GM18873 (cell line): ENCODE results near the gene CDC20.
A peak's percentile ranks its signal among the peaks of the same experiment; 100 is the strongest.

Experiments
- ATAC-seq: cut with Tn5 transposase; IDR thresholded peaks from one replicate; pipeline ENCODE4 v1.9.1; 2021; ENCODE audit warnings: mild to moderate bottlenecking, moderate library complexity, moderate number of reproducible peaks; ENCODE audit not compliant: unreplicated experiment, low FRiP score

CDC20 gene

DNA sequence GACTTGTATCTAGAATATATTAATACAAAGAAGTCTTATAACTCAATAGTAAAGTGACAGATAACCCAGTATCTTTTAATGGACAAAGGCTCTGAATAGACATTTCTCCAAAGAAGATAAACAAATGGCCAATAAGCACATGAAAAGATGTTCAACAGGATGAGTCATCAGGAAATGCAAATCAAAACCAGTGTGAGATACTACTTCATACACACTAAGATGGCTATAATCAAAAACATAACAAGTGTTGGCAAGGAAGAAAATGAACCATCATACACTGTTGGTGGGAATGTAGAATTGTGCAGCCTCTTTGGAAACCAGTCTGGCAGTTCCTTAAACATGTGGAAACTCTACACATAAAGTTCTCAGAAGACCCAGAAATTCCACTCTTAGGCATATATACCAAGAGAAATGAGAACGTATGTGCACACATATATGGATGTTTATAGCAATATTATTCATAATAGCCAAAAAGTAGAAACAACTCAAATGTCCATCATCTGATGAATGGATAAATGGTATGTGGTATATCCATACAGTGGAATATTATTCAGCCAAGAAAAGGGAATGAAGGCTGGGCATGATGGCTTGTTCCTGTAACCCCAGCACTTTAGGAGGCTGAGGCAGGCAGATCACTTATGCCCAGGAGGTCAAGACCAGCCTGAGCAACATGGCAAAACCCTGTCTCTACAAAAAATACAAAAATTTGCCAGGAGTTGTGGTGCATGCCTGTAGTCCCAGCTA, 31.1 kb upstream of the CDC20 start:
- ATAC-seq, result no peak

DNA sequence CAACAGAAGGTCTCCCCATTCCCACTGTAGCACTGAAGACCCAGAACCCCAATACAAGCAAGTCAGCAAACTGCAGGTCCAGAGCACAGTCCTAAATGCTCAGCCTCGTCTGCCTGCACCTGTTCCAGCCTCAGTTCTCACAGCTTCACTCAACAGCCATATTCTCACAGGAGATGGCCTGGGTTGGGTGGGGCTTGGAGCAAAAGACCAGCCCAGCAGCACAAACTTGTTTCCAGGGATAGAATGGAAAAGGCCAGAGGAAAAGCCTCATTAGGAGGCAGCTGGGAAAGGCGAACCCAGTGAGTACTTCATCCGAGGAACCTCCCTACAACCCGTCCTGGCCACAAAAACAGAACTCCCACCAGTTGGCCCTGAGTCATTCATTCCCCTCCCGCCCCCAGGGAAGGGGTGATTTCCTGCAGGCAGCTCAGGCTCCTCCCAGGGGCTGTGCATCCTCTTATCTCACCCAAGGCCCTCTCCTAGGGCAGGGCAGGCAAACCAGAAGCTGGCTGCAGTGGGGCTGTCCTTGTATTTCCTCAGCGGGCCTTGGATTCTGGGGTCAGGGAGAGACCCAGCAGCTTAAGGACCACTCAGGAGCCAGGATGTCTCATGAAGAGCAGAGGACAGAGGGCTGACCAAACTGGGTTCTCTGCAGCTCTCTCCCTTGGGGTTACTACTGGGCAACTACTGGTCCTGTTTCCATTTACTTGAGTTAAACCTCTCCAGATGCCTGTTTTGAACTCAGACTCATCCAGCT, 28.6 kb upstream of the CDC20 start:
- no peak for ATAC-seq

- no peak for ATAC-seq
Measured at GRCh38 chr1:43331688-43332087, 27.1 kb upstream of the CDC20 start.

DNA sequence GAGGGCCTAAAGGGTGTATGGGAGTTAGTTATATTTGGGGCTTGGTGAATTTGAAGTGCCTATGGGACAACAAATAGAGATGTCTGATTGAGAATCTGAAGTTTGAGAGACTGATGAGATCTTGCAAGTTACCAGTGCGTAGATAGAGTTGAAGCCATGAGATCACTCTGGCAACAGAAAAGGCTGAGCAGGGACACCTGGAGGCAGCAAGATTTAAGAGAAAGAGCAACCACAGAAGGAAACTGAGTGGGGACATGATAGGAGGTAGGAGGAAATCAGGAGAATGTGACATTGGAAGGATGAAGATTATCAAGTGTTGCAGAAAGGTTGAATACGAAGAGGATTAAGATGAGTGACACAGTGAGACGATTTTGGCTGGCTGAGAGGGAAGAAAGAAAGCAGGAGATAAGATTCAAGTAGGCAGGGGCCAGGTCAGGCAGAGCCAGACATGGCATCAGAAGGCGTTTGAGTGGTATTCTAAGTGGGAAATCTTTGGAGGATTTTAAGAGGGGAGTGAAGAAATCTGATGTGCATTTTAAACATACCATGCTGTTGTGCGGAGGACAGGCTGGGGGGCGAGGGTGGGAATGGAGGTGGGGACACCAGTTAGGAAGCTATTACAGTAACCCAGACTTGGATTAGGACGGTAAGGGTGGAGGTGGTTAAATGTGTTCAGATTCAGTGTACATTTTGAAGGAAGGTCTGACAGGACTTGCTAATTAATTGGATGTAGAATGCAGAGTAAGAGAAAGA, 24.2 kb upstream of the CDC20 start:
- no peak for ATAC-seq

GRCh38 chr1:43337588-43337987, 21.2 kb upstream of the CDC20 start, which contains the start of gene MPL:
Gene MPL, plus strand, starts transcription at chr1:43337818. Its CDS starts 31 bp downstream, at chr1:43337849.
- no peak for ATAC-seq

- ATAC-seq, result no peak
Measured at GRCh38 chr1:43338001-43338400, 20.8 kb upstream of the CDC20 start.

GRCh38 chr1:43339584-43340232, 19.1 kb upstream of the CDC20 start:
- no peak for ATAC-seq

- no peak for ATAC-seq
Measured at GRCh38 chr1:43340559-43340958, 18.2 kb upstream of the CDC20 start.

- ATAC-seq, result no peak
Measured at GRCh38 chr1:43344267-43344850, 14.4 kb upstream of the CDC20 start.

GRCh38 chr1:43345120-43345519, 13.7 kb upstream of the CDC20 start:
- ATAC-seq, result no peak

GRCh38 chr1:43346636-43347035, 12.1 kb upstream of the CDC20 start:
- no peak for ATAC-seq

- ATAC-seq, result no peak
Measured at GRCh38 chr1:43348343-43348808, 10.4 kb upstream of the CDC20 start.

DNA sequence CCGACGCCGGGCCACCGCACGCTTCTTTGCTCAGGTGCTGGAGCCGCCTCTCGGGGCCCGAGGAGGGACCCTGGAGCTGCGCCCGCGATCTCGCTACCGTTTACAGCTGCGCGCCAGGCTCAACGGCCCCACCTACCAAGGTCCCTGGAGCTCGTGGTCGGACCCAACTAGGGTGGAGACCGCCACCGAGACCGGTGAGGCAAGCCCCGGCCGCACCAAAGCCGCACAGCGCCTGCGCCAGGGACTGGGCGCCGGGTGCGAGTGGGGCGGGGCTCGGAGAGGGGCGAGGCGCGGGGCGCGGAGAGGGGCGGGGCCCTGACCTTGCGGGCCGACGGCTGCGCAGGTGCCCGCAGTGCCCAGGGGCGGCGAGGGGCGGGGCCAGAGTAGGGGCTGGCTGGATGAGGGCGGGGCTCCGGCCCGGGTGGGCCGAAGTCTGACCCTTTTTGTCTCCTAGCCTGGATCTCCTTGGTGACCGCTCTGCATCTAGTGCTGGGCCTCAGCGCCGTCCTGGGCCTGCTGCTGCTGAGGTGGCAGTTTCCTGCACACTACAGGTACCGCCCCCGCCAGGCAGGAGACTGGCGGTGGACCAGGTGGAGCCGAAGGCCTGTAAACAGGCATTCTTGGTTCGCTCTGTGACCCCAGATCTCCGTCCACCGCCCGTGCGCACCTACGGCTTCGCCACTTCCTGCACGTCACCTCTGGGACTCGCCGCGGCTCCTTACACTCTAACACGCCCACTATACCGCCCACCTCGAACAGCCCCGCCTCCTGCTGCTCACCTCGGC, 9.8 kb upstream of the CDC20 start:
- ATAC-seq, result peak; percentile 52

DNA sequence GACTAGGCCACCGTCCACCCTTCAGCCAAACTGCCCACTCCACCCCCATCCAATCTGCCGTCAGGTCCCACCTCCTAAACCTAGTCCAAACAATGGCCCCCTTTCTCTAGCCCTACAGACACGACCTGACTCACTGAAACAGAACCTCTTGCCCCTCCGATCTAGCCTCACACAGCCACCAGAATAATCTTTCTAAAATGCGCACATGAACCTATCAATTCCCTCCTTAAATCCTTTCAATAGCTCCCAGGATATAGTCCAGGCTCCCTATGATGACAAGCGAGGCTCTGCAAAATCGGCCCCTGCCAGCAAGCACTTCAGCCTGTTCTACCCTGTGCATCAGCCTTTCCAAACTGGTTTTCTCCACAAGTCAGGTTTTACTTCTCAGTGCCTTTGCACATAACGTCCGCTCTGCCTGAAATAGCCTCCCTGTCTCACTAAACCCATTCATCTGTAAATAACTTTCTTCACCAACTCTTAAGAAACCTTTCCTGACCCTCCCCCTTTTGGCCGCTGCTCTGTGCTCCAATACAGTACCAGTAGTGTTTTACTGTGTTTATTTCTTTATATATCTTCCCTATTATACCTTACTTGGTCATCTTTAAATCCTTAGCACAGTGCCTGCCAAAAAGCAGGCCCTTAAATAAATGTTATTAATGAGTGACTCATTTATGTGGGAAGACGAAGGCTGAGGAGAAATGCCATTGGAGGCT, 9.0 kb upstream of the CDC20 start:
- no peak for ATAC-seq

GRCh38 chr1:43350976-43351375, 7.8 kb upstream of the CDC20 start:
- no peak for ATAC-seq

- no peak for ATAC-seq
Measured at GRCh38 chr1:43351421-43352350, 7.1 kb upstream of the CDC20 start.

GRCh38 chr1:43352351-43352705, 6.5 kb upstream of the CDC20 start:
- ATAC-seq, result no peak

GRCh38 chr1:43352881-43353280, 5.9 kb upstream of the CDC20 start:
- no peak for ATAC-seq
